Effector memory CD8-positive, alpha-beta T cell (primary cell): ENCODE results near the gene COL6A1.

Source experiments
- ATAC-seq: fragments of 150-1000 bp; cut with Tn5 transposase; replicated peaks from 2 replicates; pipeline ENCODE4 v1.10.0; 2021; ENCODE audit warnings: mild to moderate bottlenecking, moderate library complexity
- DNase-seq, 3 experiments: peaks; one replicate each; pipeline ENCODE4 v3.0.0; 2021
- H3K27ac Mint-ChIP-seq, 2 donors: one replicate each; pipeline ENCODE4 v1.8.0; 2022; ENCODE audit warnings: mild to moderate bottlenecking in 2 of 2, mixed read lengths in 2 of 2, moderate library complexity in 2 of 2
- H3K27me3 Mint-ChIP-seq, 2 donors: one replicate each; pipeline ENCODE4 v1.8.0; 2022; ENCODE audit warnings: mixed read lengths in 2 of 2
- H3K36me3 Mint-ChIP-seq: one replicate; pipeline ENCODE4 v1.8.0; 2022; ENCODE audit warnings: mild to moderate bottlenecking, moderate library complexity, mixed read lengths; ENCODE audit not compliant: insufficient read depth
- H3K4me1 Mint-ChIP-seq, 2 donors: one replicate each; pipeline ENCODE4 v1.8.0; 2022; ENCODE audit warnings: low read depth in 2 of 2, mixed read lengths in 2 of 2
- H3K4me3 Mint-ChIP-seq, 2 donors: one replicate each; pipeline ENCODE4 v1.8.0; 2022; ENCODE audit warnings: mild to moderate bottlenecking in 2 of 2, mixed read lengths in 2 of 2, moderate library complexity in 2 of 2
- H3K9me3 Mint-ChIP-seq, 2 donors: one replicate each; pipeline ENCODE4 v1.8.0; 2022; ENCODE audit warnings: mixed read lengths in 2 of 2

Gene COL6A1

DNA sequence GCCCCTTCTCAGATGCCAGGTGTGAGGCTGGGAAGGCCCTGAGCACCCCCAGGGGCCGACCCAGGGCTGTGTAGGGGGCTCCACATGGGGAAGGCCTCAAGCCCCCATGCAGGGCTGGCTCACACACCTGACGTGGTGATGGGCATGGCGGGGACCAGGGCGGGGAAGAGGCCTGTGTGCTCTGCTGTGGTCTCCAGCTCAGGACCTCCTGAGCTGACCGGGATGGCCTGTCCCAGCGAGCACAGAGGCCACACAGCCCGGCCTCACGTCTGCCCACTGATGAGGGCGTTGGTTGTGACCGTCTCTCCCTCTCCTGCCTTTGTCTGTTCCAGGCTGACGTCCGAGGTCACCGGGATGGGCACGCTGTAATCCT, 40.2 kb upstream of the COL6A1 start:
- Mint-ChIP-seq H3K9me3 (no peaks in the 10 kb centered on the region), H3K4me3 (no peak overlapping the region)
- DNase-seq = no peak

DNA sequence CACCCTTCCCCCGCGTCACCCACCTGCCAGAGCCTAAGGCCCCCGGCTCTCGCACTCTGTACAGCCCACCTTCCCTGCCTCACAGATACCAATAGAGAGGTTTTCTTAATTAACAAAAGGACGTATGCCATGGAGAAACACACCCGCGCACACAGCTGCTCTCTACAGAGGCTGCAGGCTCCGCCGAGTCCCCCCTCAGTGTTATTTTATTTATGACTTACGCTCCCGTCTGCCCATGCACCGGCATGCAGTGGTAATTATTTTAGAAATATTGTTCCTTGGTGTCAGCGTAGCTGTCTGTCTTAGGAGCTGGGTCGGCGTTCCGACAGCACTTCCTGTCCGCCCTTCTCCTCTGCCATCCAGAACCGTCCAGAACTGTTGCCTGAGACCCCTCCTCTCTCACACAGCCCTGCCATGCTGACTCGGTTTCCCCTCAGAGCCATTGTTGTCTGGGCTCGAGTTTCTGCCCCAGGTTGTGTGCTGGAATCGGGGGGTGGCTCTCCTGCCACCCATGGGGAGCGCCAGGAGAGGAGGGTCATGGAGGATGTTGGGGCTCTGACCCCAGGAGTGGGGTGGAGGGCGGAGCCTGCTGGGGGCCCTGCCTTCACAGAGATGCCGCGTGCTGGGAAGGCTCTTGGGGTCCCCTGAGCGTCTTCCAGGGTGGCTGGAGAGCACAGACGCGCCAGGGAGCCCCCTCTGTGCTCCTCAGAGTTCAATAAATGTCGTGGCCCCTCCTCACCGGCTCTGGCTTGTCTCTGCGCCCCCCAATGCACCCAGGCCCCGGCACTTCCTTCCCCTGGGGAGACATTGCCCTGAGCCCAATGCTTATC, 39.6 kb upstream of the COL6A1 start:
- DNase-seq (no peak), ATAC-seq (no peak)
- no peaks in the 10 kb centered on the region for H3K9me3 Mint-ChIP-seq
- H3K27me3 Mint-ChIP-seq = peaks cover 10 to 34% of the 10 kb centered on the region in 2 donors
- H3K4me1 Mint-ChIP-seq = peaks cover 0 to 2% of the 10 kb centered on the region in 2 donors
- peaks cover 4% of the 10 kb centered on the region for H3K36me3 Mint-ChIP-seq
- H3K4me3 Mint-ChIP-seq = no peak overlapping the region
- H3K27ac Mint-ChIP-seq = no peak overlapping the region

More for the DNA sequence above, 40.2 kb upstream of the COL6A1 start:
- H3K27ac Mint-ChIP-seq = no peak overlapping the region
- no peak for ATAC-seq
- peaks cover 4% of the 10 kb centered on the region for H3K36me3 Mint-ChIP-seq
- peaks cover 11 to 40% of the 10 kb centered on the region in 2 donors for H3K27me3 Mint-ChIP-seq
- H3K4me1 Mint-ChIP-seq = peaks cover 0 to 2% of the 10 kb centered on the region in 2 donors

DNA sequence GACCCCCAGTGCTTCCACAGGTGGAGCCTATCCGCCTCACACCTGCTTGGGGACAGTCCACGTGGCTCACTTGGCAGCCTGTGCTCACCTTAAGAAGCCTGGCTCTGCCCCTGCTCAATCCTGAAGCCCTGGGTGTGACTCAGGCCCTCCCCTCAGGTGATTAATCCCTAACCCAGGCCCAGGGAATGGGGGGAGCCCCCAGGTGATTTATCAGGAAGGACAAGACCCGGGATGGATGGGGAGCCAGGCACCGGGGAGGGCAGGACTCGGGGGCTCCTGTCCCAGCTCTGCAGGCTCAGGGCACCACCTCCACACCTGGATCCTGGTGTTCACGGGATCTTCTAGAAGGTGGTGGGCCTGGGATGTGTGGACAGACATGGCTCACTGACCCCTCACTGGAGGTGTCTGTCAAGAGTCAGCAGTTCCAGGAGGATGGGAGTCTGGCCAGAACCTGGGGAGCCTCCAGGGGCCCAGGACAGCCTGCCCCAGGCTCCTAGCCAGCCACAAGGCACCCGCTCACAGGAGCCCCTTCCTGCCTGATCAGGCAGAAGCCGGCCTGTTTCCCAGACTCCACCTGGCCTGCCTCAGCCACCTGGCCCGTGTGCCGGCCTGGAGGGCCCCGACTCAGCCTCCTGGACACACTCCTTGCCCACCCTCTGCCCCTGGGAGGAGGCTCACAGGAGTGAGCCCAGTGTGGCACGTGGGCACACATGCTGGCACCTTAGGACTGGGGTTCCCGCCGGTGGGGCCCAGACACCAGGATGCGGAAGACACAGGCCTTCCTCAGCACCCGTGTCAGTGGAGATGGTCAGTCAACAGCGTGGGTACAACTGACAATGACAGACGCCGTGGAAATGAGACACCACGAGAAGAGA, 38.6 kb upstream of the COL6A1 start:
- Mint-ChIP-seq H3K4me3 (no peak overlapping the region), H3K36me3 (peaks cover 4% of the 10 kb centered on the region)

DNA sequence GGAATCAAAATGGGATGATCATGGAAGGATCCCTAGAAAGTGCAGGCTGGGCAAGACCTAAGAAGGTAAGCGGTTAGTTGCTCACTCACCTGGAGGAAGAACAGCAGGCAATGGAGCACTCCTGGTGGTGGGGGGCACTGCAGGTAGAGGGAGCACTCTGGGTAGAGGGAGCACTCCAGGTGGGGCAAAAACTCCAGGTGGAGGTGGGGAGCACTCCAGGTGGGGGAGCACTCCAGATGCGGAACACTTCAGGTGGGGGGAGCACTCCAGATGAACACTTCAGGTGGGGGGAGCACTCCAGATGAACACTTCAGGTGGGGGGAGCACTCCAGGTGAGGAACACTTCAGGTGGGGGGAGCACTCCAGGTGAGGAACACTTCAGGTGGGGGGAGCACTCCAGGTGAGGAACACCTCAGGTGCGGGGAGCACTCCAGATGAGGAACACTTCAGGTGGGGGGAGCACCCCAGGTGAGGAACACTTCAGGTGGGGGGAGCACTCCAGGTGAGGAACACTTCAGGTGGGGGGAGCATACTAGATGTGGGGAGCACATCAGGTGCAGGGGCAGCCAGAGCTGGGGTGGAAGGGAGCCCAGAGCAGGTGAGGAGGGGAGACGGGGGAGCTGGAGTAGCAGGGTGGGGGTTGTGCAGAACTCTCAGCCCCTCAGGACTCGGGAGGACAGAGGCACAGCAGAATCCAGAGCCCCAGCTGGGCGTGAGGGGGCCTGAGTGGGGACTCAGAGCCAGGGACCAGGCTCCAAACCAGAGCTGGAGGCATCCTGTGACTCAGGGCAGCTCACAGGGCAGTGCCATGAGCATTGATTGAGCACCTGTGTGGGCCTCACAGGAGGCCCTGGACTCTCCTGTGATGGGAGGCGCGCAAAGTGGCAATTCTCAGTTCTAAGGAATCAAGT, 37.7 kb upstream of the COL6A1 start:
- no peak for DNase-seq
- Mint-ChIP-seq H3K27me3 (peaks cover 0 to 33% of the 10 kb centered on the region in 2 donors), H3K36me3 (peaks cover 4% of the 10 kb centered on the region), H3K27ac (no peak overlapping the region), H3K4me1 (peaks cover 0 to 2% of the 10 kb centered on the region in 2 donors), H3K4me3 (no peak overlapping the region), H3K9me3 (no peaks in the 10 kb centered on the region)
- ATAC-seq = no peak

More for the DNA sequence above, 38.6 kb upstream of the COL6A1 start:
- no peak overlapping the region for H3K27ac Mint-ChIP-seq
- no peaks in the 10 kb centered on the region for H3K9me3 Mint-ChIP-seq
- ATAC-seq (no peak), DNase-seq (no peak)
- peaks cover 0 to 2% of the 10 kb centered on the region in 2 donors for H3K4me1 Mint-ChIP-seq
- peaks cover 0 to 27% of the 10 kb centered on the region in 2 donors for H3K27me3 Mint-ChIP-seq

DNA sequence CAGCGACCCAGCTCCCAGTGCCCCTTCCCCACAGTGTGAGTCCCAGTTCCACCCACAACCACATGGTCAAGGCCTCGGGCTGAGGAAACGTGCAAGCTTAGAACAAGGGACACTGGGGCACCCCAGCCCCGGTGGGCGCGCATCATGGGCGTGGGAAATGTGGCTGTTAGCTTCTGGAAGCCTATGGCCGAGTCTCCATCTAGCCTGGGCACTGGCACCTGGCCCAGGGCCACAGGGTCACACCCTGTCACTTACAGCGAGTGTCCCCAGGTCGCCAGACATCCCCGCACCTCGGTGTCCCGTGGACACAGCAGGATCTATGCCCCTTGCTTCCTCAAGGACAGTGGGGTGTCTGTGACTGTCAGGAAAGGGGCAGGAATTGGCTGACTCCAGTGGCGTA, 37.0 kb upstream of the COL6A1 start:
- DNase-seq (no peak), ATAC-seq (no peak)
- peaks cover 4% of the 10 kb centered on the region for H3K36me3 Mint-ChIP-seq
- no peaks in the 10 kb centered on the region for H3K9me3 Mint-ChIP-seq
- no peak overlapping the region for H3K27ac Mint-ChIP-seq
- no peak overlapping the region for H3K4me3 Mint-ChIP-seq
- peaks cover 0 to 36% of the 10 kb centered on the region in 2 donors for H3K27me3 Mint-ChIP-seq
- no peaks in the 10 kb centered on the region for H3K4me1 Mint-ChIP-seq

DNA sequence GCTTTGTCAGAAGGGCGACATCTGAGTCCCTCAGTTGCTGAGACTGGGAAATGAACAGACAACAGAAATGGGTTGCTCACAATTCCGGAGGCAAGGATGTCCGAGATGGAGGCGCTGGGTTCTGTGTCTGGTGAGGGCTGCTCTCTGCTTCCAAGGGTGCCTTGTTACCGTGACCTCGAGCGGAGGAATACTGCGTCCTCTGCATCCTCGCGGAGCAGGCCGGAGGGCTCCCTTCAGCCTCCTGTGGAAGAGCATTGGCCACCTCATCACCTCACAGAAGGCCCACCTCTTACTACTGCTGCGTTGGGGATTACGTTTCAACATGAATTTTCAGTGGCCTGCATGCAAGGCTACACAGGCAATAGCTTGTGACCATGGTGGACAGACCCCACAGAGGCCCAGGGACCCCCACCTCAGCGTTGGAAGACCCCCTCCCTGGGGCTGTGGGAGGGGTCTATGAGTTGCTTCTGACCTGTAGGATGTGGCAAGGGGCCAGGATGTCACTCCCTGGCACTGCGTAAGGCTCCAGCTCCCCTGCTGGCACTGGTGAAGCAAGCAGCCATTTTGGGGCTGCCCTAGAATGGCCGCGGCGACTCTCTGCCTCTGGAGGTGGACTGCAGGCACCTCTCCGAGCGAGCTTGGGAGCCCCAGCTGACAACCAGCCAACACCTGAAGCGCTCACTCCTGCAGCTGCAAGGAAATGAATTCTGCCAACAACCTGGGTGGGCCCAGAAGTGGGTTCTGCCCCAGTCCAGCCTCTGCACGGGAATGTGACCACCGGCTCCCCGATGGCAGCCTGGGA, 36.3 kb upstream of the COL6A1 start:
- Mint-ChIP-seq H3K27me3 (peaks cover 0 to 36% of the 10 kb centered on the region in 2 donors), H3K36me3 (peaks cover 4% of the 10 kb centered on the region), H3K4me3 (no peak overlapping the region)

DNA sequence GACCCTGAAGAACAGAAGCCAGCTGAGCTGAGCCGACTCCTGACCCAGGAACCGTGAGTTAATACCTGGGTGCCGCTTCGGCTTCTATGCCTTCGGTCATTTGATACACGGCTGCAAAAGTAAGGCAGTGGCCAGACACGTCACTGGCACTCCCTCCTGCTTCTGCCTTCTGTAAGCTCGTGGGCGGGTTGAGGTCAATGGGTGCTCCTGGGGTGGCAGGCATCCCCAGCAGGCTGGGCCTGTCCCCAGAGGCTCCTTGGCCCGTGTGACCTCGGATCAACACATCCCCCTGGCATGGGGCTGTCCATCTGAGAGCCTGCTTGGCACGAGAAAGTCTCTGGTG, 35.7 kb upstream of the COL6A1 start:
- Mint-ChIP-seq H3K9me3 (no peaks in the 10 kb centered on the region), H3K27me3 (peaks cover 3 to 39% of the 10 kb centered on the region in 2 donors), H3K36me3 (peaks cover 4% of the 10 kb centered on the region), H3K27ac (no peak overlapping the region), H3K4me1 (no peaks in the 10 kb centered on the region), H3K4me3 (no peak overlapping the region)
- ATAC-seq (no peak), DNase-seq (no peak)

More for the DNA sequence above, 36.3 kb upstream of the COL6A1 start:
- no peak for DNase-seq
- Mint-ChIP-seq H3K9me3 (no peaks in the 10 kb centered on the region), H3K27ac (no peak overlapping the region), H3K4me1 (no peaks in the 10 kb centered on the region)
- ATAC-seq = no peak

DNA sequence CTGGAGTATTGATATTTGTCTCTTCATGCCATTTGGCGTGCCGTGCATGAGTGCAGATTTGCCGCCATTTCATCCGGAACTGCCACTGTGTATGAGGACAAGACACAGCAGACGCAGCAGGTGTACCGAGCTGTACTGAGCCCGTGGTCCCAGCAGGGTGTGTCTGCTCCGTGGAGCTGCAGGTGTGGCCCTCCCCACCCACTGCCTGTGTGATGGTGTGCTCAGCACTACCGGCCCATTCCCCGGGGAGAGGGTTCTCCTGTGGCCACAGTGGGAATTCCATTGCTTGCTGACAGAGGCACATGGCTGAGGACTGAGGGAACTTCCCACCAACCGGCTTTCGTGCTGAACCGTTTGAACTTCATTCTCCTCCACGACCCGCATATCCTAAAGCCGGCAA, 34.3 kb upstream of the COL6A1 start:
- H3K4me1 Mint-ChIP-seq = no peaks in the 10 kb centered on the region
- peaks cover 11 to 37% of the 10 kb centered on the region in 2 donors for H3K27me3 Mint-ChIP-seq
- H3K36me3 Mint-ChIP-seq = peaks cover 4% of the 10 kb centered on the region
- DNase-seq = no peak
- H3K4me3 Mint-ChIP-seq = no peak overlapping the region
- no peaks in the 10 kb centered on the region for H3K9me3 Mint-ChIP-seq
- no peak for ATAC-seq
- no peak overlapping the region for H3K27ac Mint-ChIP-seq

DNA sequence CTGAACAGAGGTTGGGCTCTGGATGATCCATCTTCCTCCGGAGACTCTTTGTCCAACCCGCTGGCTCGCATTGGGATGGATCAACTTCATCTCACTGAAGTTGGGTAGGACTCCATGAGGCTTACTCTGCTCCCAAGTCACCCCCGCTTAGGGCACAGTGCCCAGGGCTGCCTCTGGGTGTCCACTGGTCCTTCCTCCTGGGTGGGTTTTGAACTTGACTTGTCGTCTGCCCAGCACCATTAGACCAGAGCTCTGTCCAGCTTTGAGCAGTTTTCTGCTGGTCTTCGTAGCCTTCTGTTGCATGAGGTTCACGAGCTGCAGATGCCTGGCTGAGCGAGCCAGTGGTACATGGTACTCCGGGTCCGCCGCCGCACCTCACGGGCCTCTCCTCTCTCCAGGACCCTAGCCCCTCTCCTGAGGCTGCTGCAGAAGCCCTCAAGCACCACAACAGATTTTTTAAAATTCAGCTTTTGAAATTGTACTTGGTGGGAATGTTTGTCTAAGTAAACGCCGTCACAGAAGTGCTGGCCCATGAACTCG, 33.8 kb upstream of the COL6A1 start:
- DNase-seq (no peak), ATAC-seq (no peak)
- no peaks in the 10 kb centered on the region for H3K9me3 Mint-ChIP-seq
- peaks cover 4% of the 10 kb centered on the region for H3K36me3 Mint-ChIP-seq
- H3K27ac Mint-ChIP-seq = no peak overlapping the region
- H3K4me1 Mint-ChIP-seq = no peaks in the 10 kb centered on the region
- H3K4me3 Mint-ChIP-seq = no peak overlapping the region
- H3K27me3 Mint-ChIP-seq = peaks cover 15 to 36% of the 10 kb centered on the region in 2 donors

DNA sequence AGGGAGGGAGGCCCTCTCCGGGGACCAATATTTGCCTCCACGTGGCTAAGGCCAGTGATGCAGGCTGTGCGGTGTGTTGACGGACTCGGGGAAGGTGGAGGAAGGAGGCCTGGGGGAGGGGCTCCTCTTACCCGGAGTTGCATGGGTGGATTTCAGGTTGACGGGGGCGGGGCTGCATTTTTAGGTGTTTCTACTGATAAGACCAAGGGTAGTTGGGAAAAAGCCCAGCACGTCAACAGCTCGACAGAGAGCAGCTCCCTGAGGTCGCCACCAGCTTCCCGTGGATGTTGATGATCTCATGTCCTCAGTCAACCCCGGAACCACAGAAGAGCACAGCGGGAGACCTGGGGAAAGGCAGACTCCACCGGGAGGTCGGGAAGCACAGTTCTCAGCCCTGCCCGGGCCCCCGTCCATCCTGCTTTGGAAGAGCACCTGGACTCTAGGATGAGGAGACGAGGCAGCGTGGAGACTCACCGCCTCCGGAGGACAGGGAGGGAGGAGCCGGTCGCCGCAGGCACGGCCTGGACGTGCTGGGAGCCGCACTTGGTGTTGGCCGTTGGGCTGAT, 32.9 kb upstream of the COL6A1 start:
- Mint-ChIP-seq H3K9me3 (no peaks in the 10 kb centered on the region), H3K36me3 (no peaks in the 10 kb centered on the region), H3K4me3 (no peak overlapping the region), H3K4me1 (no peaks in the 10 kb centered on the region), H3K27me3 (peaks cover 19 to 43% of the 10 kb centered on the region in 2 donors), H3K27ac (no peak overlapping the region)
- ATAC-seq (no peak), DNase-seq (no peak)

DNA sequence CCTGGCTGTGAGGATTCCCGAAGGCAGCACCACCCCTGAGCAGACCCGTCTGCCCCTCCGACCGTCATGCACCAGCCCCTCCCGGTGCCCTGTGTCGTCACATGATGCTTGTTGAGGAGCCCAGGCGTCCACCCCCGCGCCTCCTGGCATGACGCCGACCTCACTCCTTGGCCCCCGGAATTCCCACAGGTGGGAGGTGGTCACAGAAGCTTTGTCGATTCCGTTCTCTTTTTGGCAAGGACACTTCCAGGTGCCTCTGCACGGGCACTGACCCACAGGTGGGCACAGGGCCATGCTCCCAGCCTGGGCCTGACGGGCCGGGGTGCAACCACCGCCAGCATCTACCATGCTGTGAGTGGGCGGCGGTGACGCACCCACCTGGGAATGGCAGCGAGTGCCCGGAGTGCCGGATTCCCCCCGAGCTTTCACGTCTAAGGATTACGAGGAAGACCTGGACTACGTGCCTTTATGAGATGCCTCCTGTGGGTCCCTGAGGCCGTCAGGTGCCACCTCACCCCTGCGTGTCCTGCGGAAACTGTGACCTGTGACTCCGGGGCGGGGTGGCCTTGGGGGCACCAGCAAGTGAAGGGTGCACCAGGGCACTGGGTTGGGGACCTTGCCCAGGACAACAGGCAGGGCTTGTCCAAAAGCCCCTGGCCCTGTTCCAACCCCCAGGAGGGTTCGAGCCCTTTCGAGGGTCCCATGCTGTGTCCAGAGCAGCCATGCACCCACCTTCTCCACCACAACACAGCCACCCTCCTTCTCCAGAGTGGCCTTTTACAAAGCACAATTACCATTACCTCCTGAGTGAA, 31.4 kb upstream of the COL6A1 start:
- Mint-ChIP-seq H3K27me3 (peaks cover 22 to 46% of the 10 kb centered on the region in 2 donors), H3K4me1 (no peaks in the 10 kb centered on the region), H3K27ac (no peak overlapping the region), H3K4me3 (no peak overlapping the region), H3K36me3 (no peaks in the 10 kb centered on the region), H3K9me3 (no peaks in the 10 kb centered on the region)
- ATAC-seq (no peak), DNase-seq (no peak)
